Hepatocyte (in vitro differentiated cells): ENCODE data around the gene RBM18. TPM values are rescaled to one million over a fixed set of nuclear protein-coding genes. Genes with fewer than 3 reads are reported as not detected.

Experiments used
- DNase-seq: peaks from one replicate; pipeline ENCODE4 v3.0.0-alpha.2; 2016; ENCODE audit warnings: low spot score
- H2AFZ ChIP-seq: fragments of 200-600 bp; sonication (generic); 2 replicates; pipeline ENCODE4 v1.6.0; 2016; ENCODE audit warnings: antibody characterized with exemption, mild to moderate bottlenecking
- H3K27ac ChIP-seq: fragments of 200-600 bp; sonication (generic); 2 replicates; pipeline ENCODE4 v1.5.1; 2016; ENCODE audit warnings: mild to moderate bottlenecking
- H3K27me3 ChIP-seq: fragments of 200-600 bp; sonication (generic); 2 replicates; pipeline ENCODE4 v1.6.1; 2016
- H3K36me3 ChIP-seq: fragments of 200-600 bp; sonication (generic); replicated peaks from 2 replicates; pipeline ENCODE4 v1.5.1; 2016; ENCODE audit warnings: low read depth; ENCODE audit not compliant: insufficient read depth
- H3K4me1 ChIP-seq: fragments of 200-600 bp; sonication (generic); 2 replicates; pipeline ENCODE4 v1.5.1; 2016; ENCODE audit warnings: mild to moderate bottlenecking, moderate library complexity; ENCODE audit not compliant: insufficient read depth
- H3K4me2 ChIP-seq: fragments of 200-600 bp; sonication (generic); 2 replicates; pipeline ENCODE4 v1.6.0; 2016
- H3K4me3 ChIP-seq: fragments of 200-600 bp; sonication (generic); 2 replicates; pipeline ENCODE4 v1.5.1; 2016; ENCODE audit warnings: mild to moderate bottlenecking
- H3K79me2 ChIP-seq: fragments of 200-600 bp; sonication (generic); 2 replicates; pipeline ENCODE4 v1.6.0; 2017; ENCODE audit warnings: mild to moderate bottlenecking
- H3K9me2 ChIP-seq: fragments of 200-600 bp; sonication (generic); replicated peaks from 2 replicates; pipeline ENCODE4 v1.6.0; 2017; ENCODE audit warnings: mild to moderate bottlenecking; ENCODE audit not compliant: insufficient read depth
- H3K9me3 ChIP-seq: fragments of 200-600 bp; sonication (generic); 2 replicates; pipeline ENCODE4 v1.5.1; 2016; ENCODE audit warnings: low read depth, mild to moderate bottlenecking
- H4K20me1 ChIP-seq: fragments of 200-600 bp; sonication (generic); 2 replicates; pipeline ENCODE4 v1.6.0; 2016; ENCODE audit warnings: mild to moderate bottlenecking; ENCODE audit not compliant: insufficient read depth, poor library complexity, severe bottlenecking
- CTCF ChIP-seq: fragments of 200-600 bp; sonication (generic); IDR thresholded peaks from 2 replicates; pipeline ENCODE4 v1.5.1; 2016; ENCODE audit warnings: antibody characterized with exemption, mild to moderate bottlenecking; ENCODE audit not compliant: poor library complexity
- EZH2 ChIP-seq: fragments of 200-600 bp; sonication (generic); IDR thresholded peaks from 2 replicates; pipeline ENCODE4 v1.6.1; 2016; ENCODE audit warnings: antibody characterized with exemption, mild to moderate bottlenecking, borderline replicate concordance
- EZH2phosphoT487 ChIP-seq: fragments of 200-600 bp; sonication (generic); IDR thresholded peaks from one replicate; pipeline ENCODE4 v1.6.1; 2018; ENCODE audit warnings: antibody characterized with exemption, mild to moderate bottlenecking, low read depth, moderate library complexity; ENCODE audit not compliant: unreplicated experiment, severe bottlenecking
- WGBS: methylation state at CpG from one replicate; pipeline ENCODE4 v1.1.6; 2016; ENCODE audit warnings: low lambda C conversion rate; ENCODE audit errors: missing lambda C conversion rate; 5-methylcytosine and 5-hydroxymethylcytosine counted together
- polyA plus RNA-seq: library from polyadenylated mRNA; unstranded; fragments of >200 nt; fragmentation: Nextera tagmentation; extraction: Ambion mirVana; gene quantifications from 2 replicates; pipeline ENCODE4 v1.2.1, GENCODE V29; 2016
- total RNA-seq: library from RNA; depleted of rRNA; stranded (reverse); fragments of >200 nt; gene quantifications from 2 replicates; pipeline ENCODE4 v1.2.3, GENCODE V29; 2014

Gene RBM18
- total and polyA plus RNA-seq, 2 experiments from 2014 or later: 15.9 to 22.0 TPM

- TF ChIP-seq EZH2phosphoT487: no peak
- TF ChIP-seq CTCF: no peak
- TF ChIP-seq EZH2: no peak
- DNase-seq: no peak
- H3K36me3 ChIP-seq: no peaks in the 10 kb centered on the region
- no peaks in the 10 kb centered on the region for H3K9me3 ChIP-seq
- no peaks in the 10 kb centered on the region for H3K79me2 ChIP-seq
- peaks cover 98% of the 10 kb centered on the region for H3K27me3 ChIP-seq
- H2AFZ ChIP-seq: no peak overlapping the region
- no peaks in the 10 kb centered on the region for H4K20me1 ChIP-seq
- WGBS: 80% methylated on average over 5 of the region's 5 CpGs
- no peak overlapping the region for H3K27ac ChIP-seq
- H3K4me1 ChIP-seq: peaks cover 32% of the 10 kb centered on the region
- no peak overlapping the region for H3K4me2 ChIP-seq
- H3K9me2 ChIP-seq: no peaks in the 10 kb centered on the region
- no peak overlapping the region for H3K4me3 ChIP-seq
These were observed 41.2 kb downstream of the RBM18 start for GRCh38 chr9:122223435-122223834.

GRCh38 chr9:122222791-122223190 lies 41.8 kb downstream of the RBM18 start:
- no peak for DNase-seq
- Histone ChIP-seq H3K4me1 (peaks cover 26% of the 10 kb centered on the region), H3K27me3 (peaks cover 100% of the 10 kb centered on the region), H3K4me2 (no peak overlapping the region), H3K79me2 (no peaks in the 10 kb centered on the region), H3K4me3 (no peak overlapping the region), H2AFZ (no peak overlapping the region), H4K20me1 (no peaks in the 10 kb centered on the region), H3K9me3 (no peaks in the 10 kb centered on the region), H3K27ac (no peak overlapping the region), H3K9me2 (no peaks in the 10 kb centered on the region), H3K36me3 (no peaks in the 10 kb centered on the region)
- TF ChIP-seq CTCF (no peak), EZH2phosphoT487 (no peak), EZH2 (no peak)
- WGBS: 46% methylated on average over 5 of the region's 5 CpGs

GRCh38 chr9:122221183-122221811 lies 43.3 kb downstream of the RBM18 start:
- TF ChIP-seq CTCF (no peak), EZH2phosphoT487 (peak; percentile 35), EZH2 (peak; percentile 37)
- H2AFZ ChIP-seq: no peak overlapping the region
- DNase-seq: no peak
- H3K4me3 ChIP-seq: no peak overlapping the region
- H3K27ac ChIP-seq: no peak overlapping the region
- 8% methylated on average over 26 of the region's 27 CpGs for WGBS
- H3K9me2 ChIP-seq: no peaks in the 10 kb centered on the region
- H3K36me3 ChIP-seq: no peaks in the 10 kb centered on the region
- H3K27me3 ChIP-seq: peaks cover 100% of the 10 kb centered on the region
- H3K4me2 ChIP-seq: peak overlapping the region; percentile 59
- H3K79me2 ChIP-seq: no peaks in the 10 kb centered on the region
- peaks cover 18% of the 10 kb centered on the region for H3K4me1 ChIP-seq
- H3K9me3 ChIP-seq: no peaks in the 10 kb centered on the region
- H4K20me1 ChIP-seq: no peaks in the 10 kb centered on the region
